K562 (cell line): ENCODE data around the gene COPS6. TPM values are rescaled to one million over a fixed set of nuclear protein-coding genes. Genes with fewer than 3 reads are reported as not detected.
A peak's percentile ranks its signal among the peaks of the same experiment; 100 is the strongest.

Experiments
- ADNP ChIP-seq: fragments of 200-800 bp; sonication (Bioruptor generic); IDR thresholded peaks from 2 replicates; pipeline ENCODE4 v1.6.1; 2016; ENCODE audit warnings: missing genetic modification characterization, missing compliant biosample characterization
- ARHGAP35 ChIP-seq: fragments of 450-650 bp; IDR thresholded peaks from 2 replicates; pipeline ENCODE4 v1.6.1; 2018; ENCODE audit not compliant: partially characterized antibody
- BMI1 ChIP-seq: fragments of 150-350 bp; IDR thresholded peaks from 2 replicates; pipeline ENCODE4 v1.6.1; 2014; ENCODE audit warnings: low read length
- CEBPB ChIP-seq: fragments of 450-650 bp; IDR thresholded peaks from 2 replicates; pipeline ENCODE4 v1.6.1; 2016; ENCODE audit warnings: missing genetic modification characterization, missing compliant biosample characterization
- CXXC5 ChIP-seq: fragments of 250-450 bp; sonication (Bioruptor Pico); IDR thresholded peaks from 2 replicates; pipeline ENCODE4 v1.8.0; 2022; ENCODE audit warnings: inconsistent platforms, mild to moderate bottlenecking, moderate library complexity
- HDAC1 ChIP-seq, 2 experiments: fragments of 450-650 bp; IDR thresholded peaks; 2 replicates each; pipeline ENCODE4 v1.6.1; 2016 to 2017; ENCODE audit warnings: inconsistent platforms in 1 of 2, mild to moderate bottlenecking in 1 of 2, moderate library complexity in 1 of 2
- HNRNPH1 ChIP-seq: fragments of 200-400 bp; formaldehyde crosslinking; optimal IDR thresholded peaks from 2 replicates; pipeline ENCODE3; 2017; ENCODE audit warnings: low read depth, mild to moderate bottlenecking, low read length, moderate library complexity
- ILK ChIP-seq: fragments of 450-650 bp; IDR thresholded peaks from 2 replicates; pipeline ENCODE4 v1.6.1; 2016; ENCODE audit warnings: missing genetic modification characterization, low read depth, mild to moderate bottlenecking, missing compliant biosample characterization, moderate library complexity, borderline replicate concordance
- JUNB ChIP-seq: fragments of 450-650 bp; formaldehyde crosslinking; conservative IDR thresholded peaks from 2 replicates; pipeline ENCODE4 v1.4.0; 2020; ENCODE audit warnings: mild to moderate bottlenecking
- KHSRP ChIP-seq: fragments of 450-650 bp; IDR thresholded peaks from 2 replicates; pipeline ENCODE4 v1.6.1; 2017
- POLR2G ChIP-seq: fragments of 200-400 bp; formaldehyde crosslinking; IDR thresholded peaks from 2 replicates; pipeline ENCODE4 v1.6.1; 2017; ENCODE audit warnings: low read depth, mild to moderate bottlenecking, antibody characterized with exemption, low read length, moderate library complexity
- SETDB1 ChIP-seq: IDR thresholded peaks from one replicate; pipeline ENCODE4 v1.6.1; 2012; ENCODE audit warnings: low read length, control low read depth, inconsistent platforms
- SMAD2 ChIP-seq: fragments of 150-350 bp; IDR thresholded peaks from 2 replicates; pipeline ENCODE4 v1.6.1; 2014; ENCODE audit warnings: low read depth, mild to moderate bottlenecking, low read length
- TAF7 ChIP-seq: fragments of 450-650 bp; IDR thresholded peaks from 2 replicates; pipeline ENCODE4 v1.6.1; 2016; ENCODE audit warnings: missing genetic modification characterization, missing compliant biosample characterization
- ZNF282 ChIP-seq: sonication (generic); formaldehyde crosslinking; IDR thresholded peaks from 2 replicates; pipeline ENCODE4 v1.8.1; 2023; ENCODE audit warnings: missing genetic modification reagents
- ZNF445 ChIP-seq: fragments of 250-450 bp; sonication (Bioruptor Pico); IDR thresholded peaks from 2 replicates; pipeline ENCODE4 v1.4.0; 2020; ENCODE audit warnings: low read depth, mild to moderate bottlenecking, moderate library complexity
- ZSCAN29 ChIP-seq: fragments of 450-650 bp; IDR thresholded peaks from 2 replicates; pipeline ENCODE4 v1.6.1; 2017
- polyA plus RNA-seq, 8 experiments: library from polyadenylated mRNA; depleted of rRNA in 4 of 8; stranded (reverse) in 5 of 8; unstranded in 3 of 8; fragments of >200 nt; fragmentation: Nextera tagmentation in 2 of 8; fragmentation: Illumina TruSeq in 1 of 8; extraction: Ambion mirVana in 2 of 8; extraction: Trizol in 1 of 8; gene quantifications; 2 replicates each; pipeline versions ENCODE4 v1.2.1 to v1.2.3, GENCODE V29; 2011 to 2014; ENCODE audit warnings: inconsistent platforms in 1 of 8, missing spikeins in 1 of 8
- total RNA-seq, 7 experiments: library from RNA; depleted of rRNA in 6 of 7; stranded (reverse); fragments of >200 nt in 6 of 7; fragmentation: Illumina TruSeq in 2 of 7; extraction: Trizol in 2 of 7; gene quantifications; 2 replicates each; pipeline versions ENCODE4 v1.2.1 to v1.2.3, GENCODE V29; 2011 to 2021; ENCODE audit warnings: low replicate concordance in 1 of 7
- TF ChIP-seq, protein P1 (sequence below), 2 experiments: fragments of 450-650 bp; formaldehyde crosslinking in 1 of 2; IDR thresholded peaks; 2 replicates each; pipeline versions ENCODE4 v1.4.0 to v1.6.1; 2014 to 2020; ENCODE audit warnings: mild to moderate bottlenecking in 2 of 2, borderline replicate concordance in 1 of 2, low read depth in 1 of 2
- TF ChIP-seq, protein P2 (sequence below), 2 experiments: IDR thresholded peaks; 2 replicates each; pipeline ENCODE4 v1.6.1; 2011; ENCODE audit warnings: borderline replicate concordance in 1 of 2, control low read depth in 1 of 2, low read depth in 1 of 2, low read length in 1 of 2, mild to moderate bottlenecking in 1 of 2, mixed read lengths in 1 of 2, moderate library complexity in 1 of 2; ENCODE audit not compliant: insufficient read depth in 1 of 2, insufficient read length in 1 of 2, poor library complexity in 1 of 2, severe bottlenecking in 1 of 2; ENCODE audit errors: extremely low read depth in 1 of 2

COPS6 gene
- total and polyA plus RNA-seq, 9 of the 15 experiments (the other 6 are each of a cell fraction or from before 2014, with no cell fraction given), result 63.0 to 331 (median 168) TPM

GRCh38 chr7:100119970-100120732 lies 31.4 kb downstream of the COPS6 start (continued):
- TF ChIP-seq POLR2G, result peak; percentile 1; the same call in 1 of the 2 replicates
- TF ChIP-seq SETDB1, result no peak
- TF ChIP-seq JUNB, result no peak
- TF ChIP-seq ILK (tag), result no peak
- TF ChIP-seq BMI1, result no peak
- TF ChIP-seq SMAD2, result no peak
- TF ChIP-seq HNRNPH1, result no peak
- TF ChIP-seq ADNP, result no peak
- TF ChIP-seq ZNF445 (CRISPR knock-in tag), result no peak
- TF ChIP-seq KHSRP, result no peak
- TF ChIP-seq ZSCAN29, result no peak
- TF ChIP-seq HDAC1 (IDR thresholded peaks at IDR 0.05), result no peak
- TF ChIP-seq TAF7, result no peak
- TF ChIP-seq ZNF282 (CRISPR knock-in tag), result no peak
- TF ChIP-seq, protein P1, sequence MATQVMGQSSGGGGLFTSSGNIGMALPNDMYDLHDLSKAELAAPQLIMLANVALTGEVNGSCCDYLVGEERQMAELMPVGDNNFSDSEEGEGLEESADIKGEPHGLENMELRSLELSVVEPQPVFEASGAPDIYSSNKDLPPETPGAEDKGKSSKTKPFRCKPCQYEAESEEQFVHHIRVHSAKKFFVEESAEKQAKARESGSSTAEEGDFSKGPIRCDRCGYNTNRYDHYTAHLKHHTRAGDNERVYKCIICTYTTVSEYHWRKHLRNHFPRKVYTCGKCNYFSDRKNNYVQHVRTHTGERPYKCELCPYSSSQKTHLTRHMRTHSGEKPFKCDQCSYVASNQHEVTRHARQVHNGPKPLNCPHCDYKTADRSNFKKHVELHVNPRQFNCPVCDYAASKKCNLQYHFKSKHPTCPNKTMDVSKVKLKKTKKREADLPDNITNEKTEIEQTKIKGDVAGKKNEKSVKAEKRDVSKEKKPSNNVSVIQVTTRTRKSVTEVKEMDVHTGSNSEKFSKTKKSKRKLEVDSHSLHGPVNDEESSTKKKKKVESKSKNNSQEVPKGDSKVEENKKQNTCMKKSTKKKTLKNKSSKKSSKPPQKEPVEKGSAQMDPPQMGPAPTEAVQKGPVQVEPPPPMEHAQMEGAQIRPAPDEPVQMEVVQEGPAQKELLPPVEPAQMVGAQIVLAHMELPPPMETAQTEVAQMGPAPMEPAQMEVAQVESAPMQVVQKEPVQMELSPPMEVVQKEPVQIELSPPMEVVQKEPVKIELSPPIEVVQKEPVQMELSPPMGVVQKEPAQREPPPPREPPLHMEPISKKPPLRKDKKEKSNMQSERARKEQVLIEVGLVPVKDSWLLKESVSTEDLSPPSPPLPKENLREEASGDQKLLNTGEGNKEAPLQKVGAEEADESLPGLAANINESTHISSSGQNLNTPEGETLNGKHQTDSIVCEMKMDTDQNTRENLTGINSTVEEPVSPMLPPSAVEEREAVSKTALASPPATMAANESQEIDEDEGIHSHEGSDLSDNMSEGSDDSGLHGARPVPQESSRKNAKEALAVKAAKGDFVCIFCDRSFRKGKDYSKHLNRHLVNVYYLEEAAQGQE (IDR thresholded peaks at IDR 0.05; ENCODE audit: borderline replicate concordance), result no peak
- TF ChIP-seq, protein P1 (CRISPR knock-in tag; IDR thresholded peaks at IDR 0.05; ENCODE audit: low read depth), result no peak
- TF ChIP-seq, protein P2, sequence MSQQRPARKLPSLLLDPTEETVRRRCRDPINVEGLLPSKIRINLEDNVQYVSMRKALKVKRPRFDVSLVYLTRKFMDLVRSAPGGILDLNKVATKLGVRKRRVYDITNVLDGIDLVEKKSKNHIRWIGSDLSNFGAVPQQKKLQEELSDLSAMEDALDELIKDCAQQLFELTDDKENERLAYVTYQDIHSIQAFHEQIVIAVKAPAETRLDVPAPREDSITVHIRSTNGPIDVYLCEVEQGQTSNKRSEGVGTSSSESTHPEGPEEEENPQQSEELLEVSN (IDR thresholded peaks at IDR 0.05; ENCODE audit: borderline replicate concordance in 1 of 2, extremely low read depth in 1 of 2, insufficient read depth in 1 of 2, insufficient read length in 1 of 2, low read depth in 1 of 2, low read length in 1 of 2, poor library complexity in 1 of 2, severe bottlenecking in 1 of 2), result peak in 1 of 2 experiments; percentile 17
- TF ChIP-seq CEBPB, result no peak
- no peak for TF ChIP-seq CXXC5 (CRISPR knock-in tag)
- no peak for TF ChIP-seq ARHGAP35
